Thyroid gland (tissue), 4 donors: Measurements from ENCODE around the gene SOX12.
A peak's percentile ranks its signal among the peaks of the same experiment; 100 is the strongest.

Source experiments
- CTCF ChIP-seq, 6 experiments: fragments of 200-600 bp in 3 of 6; fragments of 450-650 bp in 3 of 6; sonication (generic) in 3 of 6; IDR thresholded peaks; one replicate each; pipeline ENCODE4 v1.5.1; 2016 to 2019; ENCODE audit warnings: antibody characterized with exemption in 6 of 6, mild to moderate bottlenecking in 2 of 6, inconsistent platforms in 1 of 6, moderate library complexity in 1 of 6
- POLR2A ChIP-seq, 2 donors: fragments of 450-650 bp; IDR thresholded peaks; one replicate each; pipeline ENCODE4 v1.6.1; 2017; ENCODE audit warnings: antibody characterized with exemption in 2 of 2, mild to moderate bottlenecking in 2 of 2, moderate library complexity in 1 of 2

GRCh38 chr20:327186-328026 lies 2.1 kb downstream of the SOX12 start:
- TF ChIP-seq CTCF (IDR thresholded peaks at IDR 0.05) (no peak), POLR2A (IDR thresholded peaks at IDR 0.05) (peak in 1 of 2 donors; percentile 67)
